GM18505 (cell line): Measurements from ENCODE around the gene ZNF664.
"Not testable (repeated sequence)": the region's sequence is repeated elsewhere in the genome, so short reads cannot be mapped to it uniquely, and the experiment has no call there.

Experiments
- ATAC-seq: cut with Tn5 transposase; IDR thresholded peaks from one replicate; pipeline ENCODE4 v1.9.1; 2021; ENCODE audit not compliant: unreplicated experiment
- POLR2A ChIP-seq: IDR thresholded peaks from 4 replicates; pipeline ENCODE4 v1.6.1; 2011; ENCODE audit warnings: borderline replicate concordance; ENCODE audit not compliant: insufficient read depth, insufficient read length; ENCODE audit errors: extremely low read depth

ZNF664 gene

GRCh38 chr12:123945287-123946151 lies 27.5 kb upstream of the ZNF664 start:
- no peak for TF ChIP-seq POLR2A
- no peak for ATAC-seq

- TF ChIP-seq POLR2A = no peak
- ATAC-seq = no peak
Observed at GRCh38 chr12:123946152-123946515, 26.9 kb upstream of the ZNF664 start.

GRCh38 chr12:123946516-123947505 lies 26.2 kb upstream of the ZNF664 start:
- ATAC-seq = not testable (repeated sequence)

DNA sequence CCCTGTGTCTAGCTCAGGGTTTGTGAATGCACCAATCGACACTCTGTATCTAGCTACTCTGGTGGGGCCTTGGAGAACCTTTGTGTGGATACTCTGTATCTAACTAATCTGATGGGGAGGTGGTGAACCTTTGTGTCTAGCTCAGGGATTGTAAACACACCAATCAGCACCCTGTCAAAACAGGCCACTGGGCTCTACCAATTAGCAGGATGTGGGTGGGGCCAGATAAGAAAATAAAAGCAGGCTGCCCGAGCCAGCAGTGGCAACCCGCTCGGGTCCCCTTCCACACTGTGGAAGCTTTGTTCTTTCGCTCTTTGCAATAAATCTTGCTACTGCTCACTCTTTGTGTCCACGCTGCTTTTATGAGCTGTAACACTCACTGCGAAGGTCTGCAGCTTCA lies 25.5 kb upstream of the ZNF664 start:
- not testable (repeated sequence) for ATAC-seq

GRCh38 chr12:123948401-123948795 lies 24.6 kb upstream of the ZNF664 start:
- no peak for TF ChIP-seq POLR2A
- no peak for ATAC-seq

DNA sequence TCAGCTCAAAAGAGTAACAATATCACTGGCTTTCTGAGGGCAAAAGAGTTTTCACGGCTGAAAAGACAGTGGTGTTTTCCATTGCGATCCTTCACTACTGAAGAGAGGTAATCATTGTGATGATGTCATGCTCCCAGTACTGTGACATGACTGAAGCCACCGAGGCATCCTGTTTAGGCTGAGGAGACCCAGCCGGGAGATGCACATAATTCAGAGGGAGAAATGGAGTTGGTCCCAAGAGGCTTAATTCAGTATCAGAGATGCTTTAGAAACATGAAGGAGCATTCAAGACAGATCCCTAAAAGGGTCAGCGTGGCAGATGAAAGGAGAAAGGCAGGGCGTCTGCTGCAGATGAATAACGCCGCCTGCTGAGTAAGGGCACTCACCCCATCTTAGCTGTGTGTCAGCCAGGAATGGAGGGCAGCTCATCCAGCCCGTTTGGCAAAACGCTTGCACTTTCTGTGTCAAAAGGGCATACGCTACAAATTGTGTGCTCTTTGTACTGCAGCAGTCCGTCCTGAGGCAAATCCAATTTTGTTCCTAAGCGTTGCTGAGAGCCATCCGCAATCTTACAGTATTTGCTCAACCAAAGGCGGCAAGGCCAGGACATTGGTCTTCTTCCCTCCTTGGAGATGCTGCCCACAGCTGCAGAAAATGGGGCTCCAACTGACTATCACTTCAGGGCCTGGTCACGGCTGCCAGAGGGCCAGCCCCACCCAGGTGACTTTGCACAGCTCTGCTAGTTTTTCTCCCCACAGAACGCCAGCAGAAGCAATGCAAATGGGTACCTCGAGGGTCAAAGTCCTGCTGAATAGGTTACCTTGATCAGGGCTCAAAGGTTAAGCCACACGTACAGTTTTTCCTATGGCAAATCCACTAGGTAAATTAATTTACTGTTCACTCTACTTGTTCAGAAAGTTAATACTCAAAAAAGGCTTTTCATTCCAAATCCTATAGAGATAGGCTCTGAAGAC lies 23.9 kb upstream of the ZNF664 start:
- no peak for ATAC-seq
- no peak for TF ChIP-seq POLR2A

DNA sequence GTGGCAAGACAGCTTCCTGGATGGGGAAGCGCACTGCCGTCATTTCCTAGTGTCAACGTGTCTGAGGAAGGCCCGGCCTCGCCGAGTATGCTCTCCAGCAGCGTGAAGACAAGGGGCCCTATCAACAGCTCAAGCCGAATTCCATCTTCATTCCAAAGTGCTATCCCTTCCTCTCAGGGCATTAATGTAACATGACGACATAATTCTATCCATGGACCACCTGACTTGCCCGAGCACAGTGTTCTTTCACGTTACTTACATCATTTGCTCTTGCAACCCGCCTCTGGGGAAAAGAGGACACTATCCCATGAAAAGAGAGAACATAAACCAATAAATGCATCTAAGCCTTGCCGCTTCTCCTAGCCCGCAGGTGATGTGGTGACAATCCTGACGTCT lies 23.2 kb upstream of the ZNF664 start:
- no peak for TF ChIP-seq POLR2A
- ATAC-seq = no peak

DNA sequence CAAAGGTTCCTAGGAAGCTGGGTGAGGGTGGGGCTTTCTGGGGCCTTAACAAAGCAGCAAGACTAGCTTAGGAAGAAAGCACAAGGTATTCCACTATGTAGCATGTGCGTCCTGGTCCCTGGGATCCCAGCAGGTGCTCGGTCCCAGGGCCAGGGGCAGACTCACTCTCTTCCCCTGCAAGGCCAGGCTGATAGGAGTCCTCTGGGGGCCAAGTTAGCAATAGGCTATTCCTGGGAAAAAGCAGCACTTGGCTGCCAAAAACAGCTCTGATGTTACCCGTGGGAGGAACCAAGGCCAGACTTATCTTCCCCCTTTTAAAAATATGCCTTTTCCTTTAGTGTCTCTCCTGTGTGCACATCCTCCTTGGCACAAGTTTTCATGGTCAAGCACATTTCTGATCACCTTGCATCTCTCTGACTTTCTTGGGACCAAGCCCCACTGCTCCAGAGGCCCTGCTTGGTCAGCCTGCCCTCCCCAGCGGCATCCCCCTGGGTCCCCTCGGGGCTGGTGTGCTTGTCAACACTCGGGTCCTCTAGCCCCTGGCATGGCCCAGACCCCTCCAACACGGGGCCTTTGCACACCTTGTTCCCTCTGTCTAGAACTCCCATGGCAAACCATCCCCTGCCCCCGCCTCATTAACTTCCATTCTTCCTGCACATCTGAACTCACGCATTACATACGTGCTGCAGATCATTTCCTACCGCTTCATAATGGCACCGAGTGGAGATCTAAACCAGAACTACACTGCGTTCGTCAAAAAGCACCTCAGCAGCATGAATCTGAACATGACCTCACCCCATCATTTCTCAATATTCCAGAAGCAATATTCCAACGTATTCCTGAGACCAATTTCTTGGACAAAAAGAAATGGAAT lies 22.3 kb upstream of the ZNF664 start:
- no peak for ATAC-seq
- TF ChIP-seq POLR2A = no peak

- no peak for ATAC-seq
- TF ChIP-seq POLR2A = no peak
Observed at GRCh38 chr12:123951467-123951866, 21.5 kb upstream of the ZNF664 start.

GRCh38 chr12:123952037-123952436 lies 21.0 kb upstream of the ZNF664 start:
- no peak for TF ChIP-seq POLR2A
- no peak for ATAC-seq

GRCh38 chr12:123954647-123955350 lies 18.2 kb upstream of the ZNF664 start:
- TF ChIP-seq POLR2A = no peak
- ATAC-seq = no peak
